ENCODE results near the gene CDH23.

CDH23 gene

DNA sequence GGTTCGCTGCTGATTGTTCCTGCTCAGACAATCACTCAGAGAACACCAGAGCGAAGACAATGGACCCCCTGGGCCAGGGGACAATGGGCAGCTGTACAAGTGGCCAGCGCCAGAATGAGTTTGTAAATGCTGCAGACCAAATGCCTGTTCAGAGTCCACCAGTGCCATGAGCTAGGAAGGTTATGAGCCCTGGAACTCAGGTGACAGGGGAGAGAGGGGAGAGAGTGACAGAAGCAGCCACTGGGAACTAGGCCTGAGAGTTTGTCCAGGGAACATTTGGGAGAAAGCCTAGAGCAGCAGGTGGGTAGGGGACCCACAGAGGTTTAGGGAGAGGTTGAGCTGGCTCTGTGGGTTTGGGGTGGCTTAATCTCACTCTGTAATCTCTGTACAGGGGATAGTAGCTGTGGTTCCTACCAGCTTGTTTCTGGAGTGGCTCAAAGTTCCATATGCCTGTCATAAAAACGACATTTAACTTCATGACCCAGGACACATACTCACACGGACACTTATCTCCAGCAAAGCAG is 262.5 kb downstream of the CDH23 start:
- Histone ChIP-seq H3K9ac (no peak overlapping the region), H3K36me3 (ENCODE audit: insufficient read depth) (no peaks in the 10 kb centered on the region), H3K4me2 (no peak overlapping the region), H4K20me1 (ENCODE audit: insufficient read depth) (no peaks in the 10 kb centered on the region), H3K4me1 (ENCODE audit: low read depth, poor library complexity, severe bottlenecking) (no peaks in the 10 kb centered on the region), H3K27me3 (ENCODE audit: insufficient read depth, low read depth) (peaks cover 64% of the 10 kb centered on the region; the same call in 1 of the 2 replicates), H3K4me3 (IDR thresholded peaks at IDR 0.05; ENCODE audit: insufficient read depth, low read depth, low read length) (no peak overlapping the region), H2AFZ (ENCODE audit: low read depth) (no peak overlapping the region), H3K79me2 (ENCODE audit: insufficient read depth, low read depth) (no peaks in the 10 kb centered on the region), H3K27ac (no peak overlapping the region)
- TF ChIP-seq, protein P1, sequence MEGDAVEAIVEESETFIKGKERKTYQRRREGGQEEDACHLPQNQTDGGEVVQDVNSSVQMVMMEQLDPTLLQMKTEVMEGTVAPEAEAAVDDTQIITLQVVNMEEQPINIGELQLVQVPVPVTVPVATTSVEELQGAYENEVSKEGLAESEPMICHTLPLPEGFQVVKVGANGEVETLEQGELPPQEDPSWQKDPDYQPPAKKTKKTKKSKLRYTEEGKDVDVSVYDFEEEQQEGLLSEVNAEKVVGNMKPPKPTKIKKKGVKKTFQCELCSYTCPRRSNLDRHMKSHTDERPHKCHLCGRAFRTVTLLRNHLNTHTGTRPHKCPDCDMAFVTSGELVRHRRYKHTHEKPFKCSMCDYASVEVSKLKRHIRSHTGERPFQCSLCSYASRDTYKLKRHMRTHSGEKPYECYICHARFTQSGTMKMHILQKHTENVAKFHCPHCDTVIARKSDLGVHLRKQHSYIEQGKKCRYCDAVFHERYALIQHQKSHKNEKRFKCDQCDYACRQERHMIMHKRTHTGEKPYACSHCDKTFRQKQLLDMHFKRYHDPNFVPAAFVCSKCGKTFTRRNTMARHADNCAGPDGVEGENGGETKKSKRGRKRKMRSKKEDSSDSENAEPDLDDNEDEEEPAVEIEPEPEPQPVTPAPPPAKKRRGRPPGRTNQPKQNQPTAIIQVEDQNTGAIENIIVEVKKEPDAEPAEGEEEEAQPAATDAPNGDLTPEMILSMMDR (conservative IDR thresholded peaks at IDR 0.05; ENCODE audit: low read depth, low read length), result no peak

DNA sequence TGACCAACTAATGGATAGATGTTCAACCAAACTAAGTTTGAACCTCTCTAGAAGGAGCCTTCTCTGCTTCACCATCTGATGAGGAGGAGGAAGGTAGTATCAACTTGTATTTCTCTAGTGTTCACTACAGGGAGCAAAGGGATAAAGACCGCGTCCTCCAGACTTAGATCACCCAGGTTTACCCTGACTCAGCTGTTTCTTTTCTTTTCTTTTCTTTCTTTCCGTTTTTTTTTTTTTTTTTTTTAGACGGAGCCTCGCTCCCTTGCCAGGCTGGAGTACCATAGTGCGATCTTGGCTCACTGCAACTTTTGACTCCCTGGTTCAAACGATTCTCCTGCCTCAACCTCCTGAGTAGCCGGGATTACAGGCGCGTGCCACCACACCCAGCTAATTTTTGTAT is 263.0 kb downstream of the CDH23 start:
- no peak overlapping the region for H3K4me3 ChIP-seq (IDR thresholded peaks at IDR 0.05; ENCODE audit: insufficient read depth, low read depth, low read length)
- H3K79me2 ChIP-seq (ENCODE audit: insufficient read depth, low read depth), result no peaks in the 10 kb centered on the region
- no peaks in the 10 kb centered on the region for H3K4me1 ChIP-seq (ENCODE audit: low read depth, poor library complexity, severe bottlenecking)
- no peak overlapping the region for H3K27ac ChIP-seq
- H3K36me3 ChIP-seq (ENCODE audit: insufficient read depth), result no peaks in the 10 kb centered on the region
- no peak overlapping the region for H2AFZ ChIP-seq (ENCODE audit: low read depth)
- TF ChIP-seq, protein P1 (conservative IDR thresholded peaks at IDR 0.05; ENCODE audit: low read depth, low read length), result no peak
- no peak overlapping the region for H3K9ac ChIP-seq
- no peak overlapping the region for H3K4me2 ChIP-seq
- H3K27me3 ChIP-seq (ENCODE audit: insufficient read depth, low read depth), result peaks cover 61% of the 10 kb centered on the region; the same call in 1 of the 2 replicates
- H4K20me1 ChIP-seq (ENCODE audit: insufficient read depth), result no peaks in the 10 kb centered on the region

DNA sequence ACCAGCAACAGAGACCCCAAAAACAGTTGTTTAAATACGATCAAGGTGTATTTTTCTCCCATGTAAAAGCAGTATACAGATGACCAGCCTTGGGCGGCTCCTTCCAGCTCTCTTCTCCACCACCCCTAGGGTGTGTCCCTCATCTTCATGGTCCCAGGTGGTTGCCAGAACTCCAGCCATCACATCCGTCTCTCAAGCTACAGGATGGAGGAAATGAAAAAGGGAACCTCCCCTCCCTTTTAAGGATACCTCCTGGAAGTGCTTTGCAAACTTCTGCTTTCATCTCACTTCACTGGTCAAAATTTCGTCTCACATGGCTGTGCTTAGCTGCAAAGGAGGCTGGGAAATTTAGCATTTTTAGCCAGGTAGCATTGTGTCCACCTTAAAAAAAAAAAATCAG is 263.6 kb downstream of the CDH23 start:
- Histone ChIP-seq H3K4me2 (no peak overlapping the region), H3K4me3 (IDR thresholded peaks at IDR 0.05; ENCODE audit: insufficient read depth, low read depth, low read length) (no peak overlapping the region), H3K79me2 (ENCODE audit: insufficient read depth, low read depth) (no peaks in the 10 kb centered on the region)

DNA sequence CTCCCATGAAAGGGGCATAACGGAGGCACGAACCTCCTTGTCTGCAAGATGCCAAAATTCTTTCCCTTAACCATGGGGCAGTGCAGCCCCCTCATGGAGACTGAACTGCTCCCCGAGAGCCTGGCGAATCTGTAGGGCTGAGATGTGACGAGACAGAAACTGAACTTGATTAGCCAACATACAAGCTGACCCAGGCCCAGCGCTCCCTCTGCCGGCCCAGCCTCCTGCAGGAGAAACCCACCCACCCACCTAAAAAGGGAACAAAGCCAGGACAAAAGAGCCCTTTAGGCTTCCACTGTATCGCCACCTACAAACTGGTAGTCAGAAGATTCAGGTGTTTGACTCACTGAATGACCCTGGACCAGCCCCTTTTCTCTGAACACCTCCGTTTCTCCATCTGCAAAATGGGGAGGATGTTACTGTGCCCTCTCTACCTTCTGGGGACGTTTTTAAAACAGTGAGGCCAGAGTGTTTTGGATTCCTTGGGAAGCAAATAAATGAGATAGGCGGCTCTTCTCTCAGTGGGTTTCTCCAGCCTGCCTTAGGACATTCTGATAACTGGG is 264.4 kb downstream of the CDH23 start:
- peaks cover 63% of the 10 kb centered on the region for H3K27me3 ChIP-seq (ENCODE audit: insufficient read depth, low read depth)
- H3K36me3 ChIP-seq (ENCODE audit: insufficient read depth), result no peaks in the 10 kb centered on the region
- TF ChIP-seq, protein P1 (conservative IDR thresholded peaks at IDR 0.05; ENCODE audit: low read depth, low read length), result no peak
- no peaks in the 10 kb centered on the region for H4K20me1 ChIP-seq (ENCODE audit: insufficient read depth)
- H3K9ac ChIP-seq, result no peak overlapping the region
- no peak overlapping the region for H3K4me3 ChIP-seq (IDR thresholded peaks at IDR 0.05; ENCODE audit: insufficient read depth, low read depth, low read length)
- H3K4me2 ChIP-seq, result no peak overlapping the region
- H3K27ac ChIP-seq, result no peak overlapping the region
- no peaks in the 10 kb centered on the region for H3K79me2 ChIP-seq (ENCODE audit: insufficient read depth, low read depth)
- no peaks in the 10 kb centered on the region for H3K4me1 ChIP-seq (ENCODE audit: low read depth, poor library complexity, severe bottlenecking)
- no peak overlapping the region for H2AFZ ChIP-seq (ENCODE audit: low read depth)

More for the DNA sequence above, 263.6 kb downstream of the CDH23 start:
- Histone ChIP-seq H4K20me1 (ENCODE audit: insufficient read depth) (no peaks in the 10 kb centered on the region), H2AFZ (ENCODE audit: low read depth) (no peak overlapping the region), H3K4me1 (ENCODE audit: low read depth, poor library complexity, severe bottlenecking) (no peaks in the 10 kb centered on the region), H3K9ac (no peak overlapping the region), H3K36me3 (ENCODE audit: insufficient read depth) (no peaks in the 10 kb centered on the region), H3K27ac (no peak overlapping the region), H3K27me3 (ENCODE audit: insufficient read depth, low read depth) (peaks cover 60% of the 10 kb centered on the region)
- TF ChIP-seq, protein P1 (conservative IDR thresholded peaks at IDR 0.05; ENCODE audit: low read depth, low read length), result no peak
